OCI-LY3 (cell line): ENCODE measurements around the gene SPECC1.

ENCODE experiments used
- H2AFZ ChIP-seq: fragments of 200-600, 300-600 bp; shearing (Covaris generic); 2 replicates; pipeline ENCODE4 v1.6.0; 2014; ENCODE audit warnings: antibody characterized with exemption, low read depth, low read length
- H3K27ac ChIP-seq: fragments of 200-600, 300-600 bp; sonication (generic); 2 replicates; pipeline ENCODE4 v1.5.1; 2014; ENCODE audit warnings: mild to moderate bottlenecking, low read length, moderate library complexity, mixed read lengths
- H3K27me3 ChIP-seq: fragments of 200-600, 300-600 bp; sonication (generic); 2 replicates; pipeline ENCODE4 v1.6.1; 2014; ENCODE audit warnings: low read depth, low read length, mixed read lengths
- H3K36me3 ChIP-seq: fragments of 200-600, 300-600 bp; sonication (generic); replicated peaks from 2 replicates; pipeline ENCODE3; 2014; ENCODE audit warnings: low read depth, low read length, mixed read lengths
- H3K4me1 ChIP-seq: fragments of 300-600, 200-600 bp; sonication (generic); 2 replicates; pipeline ENCODE4 v1.6.1; 2014; ENCODE audit warnings: low read length, mixed read lengths
- H3K4me2 ChIP-seq: fragments of 200-600, 300-600 bp; sonication (generic); 2 replicates; pipeline ENCODE4 v1.6.1; 2014; ENCODE audit warnings: low read length, mixed read lengths
- H3K4me3 ChIP-seq: fragments of 300-600, 200-600 bp; sonication (generic); 2 replicates; pipeline ENCODE4 v1.5.1; 2014; ENCODE audit warnings: antibody characterized with exemption, mild to moderate bottlenecking, low read length, moderate library complexity
- H3K79me2 ChIP-seq: fragments of 300-600, 200-600 bp; shearing (Covaris generic); 2 replicates; pipeline ENCODE4 v1.6.1; 2014; ENCODE audit warnings: mild to moderate bottlenecking, low read length, mixed read lengths
- H3K9ac ChIP-seq: fragments of 300-600, 200-600 bp; shearing (Covaris generic); 2 replicates; pipeline ENCODE4 v1.6.0; 2014; ENCODE audit warnings: mild to moderate bottlenecking, low read length, moderate library complexity
- H3K9me3 ChIP-seq: fragments of 200-600, 300-600 bp; shearing (Covaris generic); 2 replicates; pipeline ENCODE4 v1.6.1; 2014; ENCODE audit warnings: low read length, mixed read lengths; ENCODE audit not compliant: insufficient read depth
- H4K20me1 ChIP-seq: fragments of 200-600, 300-600 bp; sonication (generic); 2 replicates; pipeline ENCODE4 v1.6.1; 2016; ENCODE audit warnings: low read length, mixed read lengths; ENCODE audit not compliant: insufficient read depth
- EZH2phosphoT487 ChIP-seq: fragments of 200-600 bp; shearing (Covaris generic); IDR thresholded peaks from 2 replicates; pipeline ENCODE4 v1.6.1; 2018; ENCODE audit warnings: antibody characterized with exemption, mixed run types, low read depth
- TF ChIP-seq, protein P1 (sequence below): fragments of 200-600, 300-600 bp; sonication (generic); IDR thresholded peaks from 2 replicates; pipeline ENCODE4 v1.5.1; 2014; ENCODE audit warnings: antibody characterized with exemption, low read length, low read depth

The SPECC1 gene

GRCh38 chr17:19991252-19991885 is 17.8 kb upstream of the SPECC1 start:
- Histone ChIP-seq H3K4me2 (no peak overlapping the region), H3K36me3 (no peaks in the 10 kb centered on the region), H3K4me1 (no peaks in the 10 kb centered on the region), H3K9me3 (no peaks in the 10 kb centered on the region), H4K20me1 (no peaks in the 10 kb centered on the region), H3K4me3 (no peak overlapping the region), H2AFZ (no peak overlapping the region), H3K27me3 (no peaks in the 10 kb centered on the region), H3K27ac (no peak overlapping the region), H3K9ac (no peak overlapping the region), H3K79me2 (no peaks in the 10 kb centered on the region)
- TF ChIP-seq, protein P1, sequence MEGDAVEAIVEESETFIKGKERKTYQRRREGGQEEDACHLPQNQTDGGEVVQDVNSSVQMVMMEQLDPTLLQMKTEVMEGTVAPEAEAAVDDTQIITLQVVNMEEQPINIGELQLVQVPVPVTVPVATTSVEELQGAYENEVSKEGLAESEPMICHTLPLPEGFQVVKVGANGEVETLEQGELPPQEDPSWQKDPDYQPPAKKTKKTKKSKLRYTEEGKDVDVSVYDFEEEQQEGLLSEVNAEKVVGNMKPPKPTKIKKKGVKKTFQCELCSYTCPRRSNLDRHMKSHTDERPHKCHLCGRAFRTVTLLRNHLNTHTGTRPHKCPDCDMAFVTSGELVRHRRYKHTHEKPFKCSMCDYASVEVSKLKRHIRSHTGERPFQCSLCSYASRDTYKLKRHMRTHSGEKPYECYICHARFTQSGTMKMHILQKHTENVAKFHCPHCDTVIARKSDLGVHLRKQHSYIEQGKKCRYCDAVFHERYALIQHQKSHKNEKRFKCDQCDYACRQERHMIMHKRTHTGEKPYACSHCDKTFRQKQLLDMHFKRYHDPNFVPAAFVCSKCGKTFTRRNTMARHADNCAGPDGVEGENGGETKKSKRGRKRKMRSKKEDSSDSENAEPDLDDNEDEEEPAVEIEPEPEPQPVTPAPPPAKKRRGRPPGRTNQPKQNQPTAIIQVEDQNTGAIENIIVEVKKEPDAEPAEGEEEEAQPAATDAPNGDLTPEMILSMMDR = no peak
- no peak for TF ChIP-seq EZH2phosphoT487

- Histone ChIP-seq H3K27ac (no peak overlapping the region), H3K27me3 (no peaks in the 10 kb centered on the region), H3K4me2 (peak overlapping the region; percentile 65), H3K36me3 (no peaks in the 10 kb centered on the region), H3K9me3 (no peaks in the 10 kb centered on the region), H2AFZ (no peak overlapping the region), H3K9ac (no peak overlapping the region), H3K4me3 (peak overlapping the region; percentile 56), H3K79me2 (no peaks in the 10 kb centered on the region), H3K4me1 (no peaks in the 10 kb centered on the region), H4K20me1 (no peaks in the 10 kb centered on the region)
- TF ChIP-seq, protein P1 = peak; percentile 46
- no peak for TF ChIP-seq EZH2phosphoT487
These were observed 16.1 kb upstream of the SPECC1 start for GRCh38 chr17:19992803-19993713.

- H2AFZ ChIP-seq = no peak overlapping the region
- H3K4me3 ChIP-seq = no peak overlapping the region
- no peaks in the 10 kb centered on the region for H3K79me2 ChIP-seq
- TF ChIP-seq EZH2phosphoT487 = no peak
- TF ChIP-seq, protein P1 = no peak
- no peak overlapping the region for H3K9ac ChIP-seq
- no peaks in the 10 kb centered on the region for H3K36me3 ChIP-seq
- H3K27me3 ChIP-seq = no peaks in the 10 kb centered on the region
- no peaks in the 10 kb centered on the region for H4K20me1 ChIP-seq
- H3K27ac ChIP-seq = no peak overlapping the region
- no peak overlapping the region for H3K4me2 ChIP-seq
- no peaks in the 10 kb centered on the region for H3K4me1 ChIP-seq
- H3K9me3 ChIP-seq = no peaks in the 10 kb centered on the region
These were observed 13.1 kb upstream of the SPECC1 start for GRCh38 chr17:19996086-19996485.

DNA sequence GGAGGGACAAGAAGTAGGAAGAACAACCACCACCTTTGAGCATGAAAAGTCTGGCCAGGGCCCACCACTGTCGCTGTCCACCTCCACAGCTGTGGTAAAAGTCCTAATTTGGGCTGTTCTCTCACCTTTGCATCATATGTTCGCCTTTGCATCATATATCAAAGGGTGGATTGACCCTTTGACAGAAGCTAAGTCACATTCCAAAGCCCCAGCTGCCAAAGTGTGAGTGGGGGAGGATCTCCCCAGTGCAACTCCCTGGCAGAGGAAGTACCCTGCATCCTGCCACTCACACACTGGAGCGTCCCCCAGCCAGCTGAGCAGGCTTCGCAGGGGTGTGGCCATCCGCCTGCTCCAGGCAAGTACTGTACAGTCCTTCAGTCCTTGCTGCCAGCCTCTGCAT is 12.7 kb upstream of the SPECC1 start:
- Histone ChIP-seq H3K9ac (no peak overlapping the region), H3K79me2 (no peaks in the 10 kb centered on the region), H3K4me3 (no peak overlapping the region), H2AFZ (no peak overlapping the region), H3K27me3 (no peaks in the 10 kb centered on the region), H3K4me2 (no peak overlapping the region), H3K4me1 (no peaks in the 10 kb centered on the region), H4K20me1 (no peaks in the 10 kb centered on the region), H3K27ac (no peak overlapping the region), H3K36me3 (no peaks in the 10 kb centered on the region), H3K9me3 (no peaks in the 10 kb centered on the region)
- TF ChIP-seq, protein P1 = no peak
